Mucosa of descending colon (tissue), 3 donors: ENCODE measurements around the gene SGMS2. TPM values are rescaled to one million over a fixed set of nuclear protein-coding genes. Genes with fewer than 3 reads are reported as not detected.

ENCODE experiments used
- ATAC-seq: fragments of 200-7000 bp; cut with Tn5 transposase; one replicate; pipeline ENCODE4 v1.9.1; 2020; ENCODE audit warnings: mild to moderate bottlenecking, moderate library complexity
- DNase-seq, 3 donors: peaks; one replicate each; pipeline ENCODE4 v3.0.0-alpha.2; 2020
- H3K36me3 ChIP-seq: fragments of 200-600 bp; one replicate; pipeline ENCODE4 v1.8.0; 2021; ENCODE audit warnings: low read depth, mild to moderate bottlenecking
- H3K4me1 ChIP-seq: fragments of 200-600 bp; one replicate; pipeline ENCODE4 v1.8.0; 2021; ENCODE audit warnings: low read depth, mild to moderate bottlenecking
- H3K4me3 ChIP-seq: fragments of 200-600 bp; one replicate; pipeline ENCODE4 v1.8.0; 2021; ENCODE audit warnings: mild to moderate bottlenecking
- H3K9me3 ChIP-seq: fragments of 200-600 bp; one replicate; pipeline ENCODE4 v1.8.0; 2021; ENCODE audit warnings: mild to moderate bottlenecking
- CTCF ChIP-seq: fragments of 200-600 bp; IDR thresholded peaks from one replicate; pipeline ENCODE4 v1.8.0; 2022; ENCODE audit warnings: antibody characterized with exemption, mild to moderate bottlenecking
- intact Hi-C, 2 donors: fragments of 100-400 bp; cut with DNase I in 1 of 2; cut with micrococcal nuclease in 1 of 2; formaldehyde crosslinking; loops; one replicate each; pipeline versions ENCODE4 v1.11.0 to v1.11.1; 2022; cut with DNase I, micrococcal nuclease
- total RNA-seq, 3 donors: library from RNA; stranded (reverse); fragmentation: NEBNext Ultra II Directional in 2 of 3; extraction: Animal tissue kit (Norgen Biotek cat#: 25700) in 2 of 3; gene quantifications; one replicate each; pipeline versions ENCODE4 v1.2.1 to v1.2.4, GENCODE V29; 2021 to 2023
- donor health status: DM: no; HTN: no; CAD: no; lungs with moderate emphysema.
- donor health status: DM: no; HTN: no; CAD: no.
- donor health status: DM: no; HTN: yes; CAD: no.

Gene SGMS2
- total RNA-seq, 3 donors from 2014 or later, result 37.5 to 47.8 (median 43.2) TPM

- no peak for DNase-seq
- no peaks in the 10 kb centered on the region for H3K36me3 ChIP-seq
Measured at GRCh38 chr4:107804956-107805355, 19.8 kb upstream of the SGMS2 start.

GRCh38 chr4:107806196-107806595 lies 18.5 kb upstream of the SGMS2 start:
- no peak for TF ChIP-seq CTCF
- Histone ChIP-seq H3K36me3 (no peaks in the 10 kb centered on the region), H3K4me1 (peaks cover 7% of the 10 kb centered on the region), H3K9me3 (no peaks in the 10 kb centered on the region), H3K4me3 (no peak overlapping the region)
- no peak for ATAC-seq
- DNase-seq, result no peak
- intact Hi-C loops, result no loop called here

More at GRCh38 chr4:107804956-107805355, 19.8 kb upstream of the SGMS2 start:
- no peaks in the 10 kb centered on the region for H3K9me3 ChIP-seq
- H3K4me3 ChIP-seq, result no peak overlapping the region
- ATAC-seq, result no peak
- TF ChIP-seq CTCF, result no peak
- intact Hi-C loops, result no loop called here
- H3K4me1 ChIP-seq, result peaks cover 17% of the 10 kb centered on the region

GRCh38 chr4:107808572-107808971 lies 16.2 kb upstream of the SGMS2 start:
- TF ChIP-seq CTCF, result no peak
- ATAC-seq, result peak; percentile 27
- Histone ChIP-seq H3K4me1 (peaks cover 4% of the 10 kb centered on the region), H3K9me3 (no peaks in the 10 kb centered on the region), H3K36me3 (no peaks in the 10 kb centered on the region), H3K4me3 (no peak overlapping the region)
- DNase-seq, result no peak
- intact Hi-C loops, result no loop called here

- intact Hi-C loops, result no loop called here
- Histone ChIP-seq H3K4me3 (no peak overlapping the region), H3K36me3 (no peaks in the 10 kb centered on the region), H3K9me3 (no peaks in the 10 kb centered on the region), H3K4me1 (peaks cover 4% of the 10 kb centered on the region)
- TF ChIP-seq CTCF, result no peak
- DNase-seq (no peak), ATAC-seq (peak; percentile 74)
Measured at GRCh38 chr4:107809210-107809609, 15.5 kb upstream of the SGMS2 start.

GRCh38 chr4:107814758-107815157 lies 10.0 kb upstream of the SGMS2 start:
- intact Hi-C loops, result no loop called here
- no peak for TF ChIP-seq CTCF
- ATAC-seq, result peak; percentile 62
- Histone ChIP-seq H3K9me3 (no peaks in the 10 kb centered on the region), H3K4me1 (peaks cover 2% of the 10 kb centered on the region), H3K4me3 (no peak overlapping the region), H3K36me3 (no peaks in the 10 kb centered on the region)
- DNase-seq, result no peak

GRCh38 chr4:107815158-107815557 lies 9.6 kb upstream of the SGMS2 start:
- no peaks in the 10 kb centered on the region for H3K9me3 ChIP-seq
- H3K4me1 ChIP-seq, result peaks cover 2% of the 10 kb centered on the region
- H3K36me3 ChIP-seq, result no peaks in the 10 kb centered on the region
- intact Hi-C loops, result no loop called here
- H3K4me3 ChIP-seq, result no peak overlapping the region
- no peak for TF ChIP-seq CTCF
- DNase-seq, result no peak
- ATAC-seq, result peak; percentile 60
